Stimulated activated CD8-positive, alpha-beta memory T cell treated with anti-CD3 and anti-CD28 coated beads, Interleukin-7, amount 100 ng/mL, for 1 hour (primary cell): Measurements from ENCODE around the gene TMBIM6.

Experiments
- DNase-seq, 2 donors: peaks; one replicate each; pipeline ENCODE4 v3.0.0-alpha.2; 2020; ENCODE audit warnings: low read depth in 2 of 2

TMBIM6 gene

GRCh38 chr12:49796606-49797448 is 55.5 kb downstream of the TMBIM6 start:
- DNase-seq, result no peak

- no peak for DNase-seq
These were observed 56.1 kb downstream of the TMBIM6 start for GRCh38 chr12:49797449-49797776.

GRCh38 chr12:49798248-49798647 is 56.9 kb downstream of the TMBIM6 start:
- no peak for DNase-seq

- no peak for DNase-seq
These were observed 57.6 kb downstream of the TMBIM6 start for GRCh38 chr12:49798934-49799333.

- no peak for DNase-seq
These were observed 59.2 kb downstream of the TMBIM6 start for GRCh38 chr12:49800421-49801140.

GRCh38 chr12:49801141-49802063 is 60.0 kb downstream of the TMBIM6 start:
- DNase-seq, result no peak

- DNase-seq, result no peak
These were observed 62.5 kb downstream of the TMBIM6 start for GRCh38 chr12:49803693-49804450.

- no peak for DNase-seq
These were observed 63.5 kb downstream of the TMBIM6 start for GRCh38 chr12:49804821-49805220.

GRCh38 chr12:49805409-49805808 is 64.1 kb downstream of the TMBIM6 start:
- no peak for DNase-seq

- DNase-seq, result no peak
These were observed 65.0 kb downstream of the TMBIM6 start for GRCh38 chr12:49806321-49806813.

GRCh38 chr12:49806877-49807276 is 65.5 kb downstream of the TMBIM6 start:
- DNase-seq, result no peak

- no peak for DNase-seq
These were observed 66.7 kb downstream of the TMBIM6 start for GRCh38 chr12:49807991-49808580.

- no peak for DNase-seq
These were observed 67.5 kb downstream of the TMBIM6 start for GRCh38 chr12:49808686-49809380.

- no peak for DNase-seq
These were observed 68.1 kb downstream of the TMBIM6 start for GRCh38 chr12:49809381-49809905.

- no peak for DNase-seq
These were observed 68.6 kb downstream of the TMBIM6 start for GRCh38 chr12:49809906-49810389.

- DNase-seq, result no peak
These were observed 69.8 kb downstream of the TMBIM6 start for GRCh38 chr12:49811136-49811535.

GRCh38 chr12:49811961-49812401 is 70.6 kb downstream of the TMBIM6 start:
- DNase-seq, result no peak

GRCh38 chr12:49813131-49813530 is 71.8 kb downstream of the TMBIM6 start:
- no peak for DNase-seq
